ENCODE results near the gene HIC1. TPM values are rescaled to one million over a fixed set of nuclear protein-coding genes. Genes with fewer than 3 reads are reported as not detected.
A peak's percentile ranks its signal among the peaks of the same experiment; 100 is the strongest.

Gene HIC1
- total and polyA plus RNA-seq, 2 experiments from 2014 or later = 0.17 to 0.26 TPM

GRCh38 chr17:2068519-2069051 lies 13.7 kb downstream of the HIC1 start:
- Histone ChIP-seq H3K79me2 (replicated peaks; ENCODE audit: insufficient read depth) (no peaks in the 10 kb centered on the region), H4K20me1 (replicated peaks; ENCODE audit: insufficient read depth) (no peaks in the 10 kb centered on the region; the same call in none of the 2 replicates), H3K27me3 (ENCODE audit: insufficient read depth) (no peaks in the 10 kb centered on the region), H2AFZ (no peak overlapping the region), H3K9me2 (ENCODE audit: insufficient read depth) (no peaks in the 10 kb centered on the region), H3K27ac (ENCODE audit: low read depth) (no peak overlapping the region), H3K4me1 (ENCODE audit: insufficient read depth) (peaks cover 13% of the 10 kb centered on the region), H3K4me3 (no peak overlapping the region), H3F3A (replicated peaks; ENCODE audit: low read depth) (no peaks in the 10 kb centered on the region; the same call in 1 of the 2 replicates), H3K36me3 (ENCODE audit: insufficient read depth) (no peaks in the 10 kb centered on the region), H3K4me2 (no peak overlapping the region)
- Mint-ChIP-seq H3K27ac (no peak overlapping the region), H3K36me3 (ENCODE audit: low read depth) (peaks cover 10% of the 10 kb centered on the region), H3K4me3 (no peak overlapping the region), H3K9me3 (no peaks in the 10 kb centered on the region), H3K4me1 (peaks cover 40% of the 10 kb centered on the region), H3K27me3 (ENCODE audit: insufficient read depth, low read depth, poor library complexity) (peaks cover 22% of the 10 kb centered on the region)
- ATAC-seq = no peak
- TF ChIP-seq CREB1 (CRISPR knock-in tag; IDR thresholded peaks at IDR 0.05; ENCODE audit: low read depth) (no peak), EZH2phosphoT487 (IDR thresholded peaks at IDR 0.05; ENCODE audit: unreplicated experiment) (no peak), POLR2AphosphoS5 (IDR thresholded peaks at IDR 0.05; ENCODE audit: low read depth) (no peak), CTCF (conservative IDR thresholded peaks at IDR 0.05; ENCODE audit: low read depth in 2 of 2) (no peak)
- no peak for DNase-seq (ENCODE audit: low spot score)

GRCh38 chr17:2070241-2071023 lies 15.5 kb downstream of the HIC1 start:
- peaks cover 18% of the 10 kb centered on the region for H3K27me3 Mint-ChIP-seq (ENCODE audit: insufficient read depth, low read depth, poor library complexity)
- Histone ChIP-seq H3K27me3 (ENCODE audit: insufficient read depth) (no peaks in the 10 kb centered on the region), H3F3A (replicated peaks; ENCODE audit: low read depth) (no peaks in the 10 kb centered on the region; the same call in 1 of the 2 replicates), H3K4me1 (ENCODE audit: insufficient read depth) (peaks cover 9% of the 10 kb centered on the region), H4K20me1 (replicated peaks; ENCODE audit: insufficient read depth) (no peaks in the 10 kb centered on the region; the same call in none of the 2 replicates), H3K79me2 (replicated peaks; ENCODE audit: insufficient read depth) (no peaks in the 10 kb centered on the region), H3K9me2 (ENCODE audit: insufficient read depth) (no peaks in the 10 kb centered on the region), H3K36me3 (ENCODE audit: insufficient read depth) (no peaks in the 10 kb centered on the region), H3K4me3 (no peak overlapping the region), H2AFZ (no peak overlapping the region), H3K27ac (ENCODE audit: low read depth) (0 out of 2 replicates have a peak overlapping the region, but pooled peaks have one; percentile 50), H3K4me2 (0 out of 2 replicates have a peak overlapping the region, but pooled peaks have one; percentile 36)
- ATAC-seq (peak; percentile 76), DNase-seq (ENCODE audit: low spot score) (peak; percentile 83)
- no peaks in the 10 kb centered on the region for H3K9me3 Mint-ChIP-seq
- no peak for TF ChIP-seq EZH2phosphoT487 (IDR thresholded peaks at IDR 0.05; ENCODE audit: unreplicated experiment)
- TF ChIP-seq CTCF (conservative IDR thresholded peaks at IDR 0.05; ENCODE audit: low read depth in 2 of 2) = peak; percentile 29 to 63; a peak in 3 of 4 replicates
- H3K4me3 Mint-ChIP-seq = no peak overlapping the region; the same call in 2 of the 3 replicates
- H3K27ac Mint-ChIP-seq = no peak overlapping the region
- peaks cover 33% of the 10 kb centered on the region for H3K4me1 Mint-ChIP-seq
- peaks cover 6% of the 10 kb centered on the region; the same call in 2 of the 3 replicates for H3K36me3 Mint-ChIP-seq (ENCODE audit: low read depth)

Measured in GM23338 (cell line).